Heart right ventricle (tissue), 16 donors: ENCODE results near the gene SLC38A4. TPM values are rescaled to one million over a fixed set of nuclear protein-coding genes. Genes with fewer than 3 reads are reported as not detected.

Source experiments
- ATAC-seq, 8 donors: fragments of 200-7000 bp; cut with Tn5 transposase; one replicate each; pipeline ENCODE4 v1.9.1; 2020; ENCODE audit warnings: mild to moderate bottlenecking in 8 of 8, moderate library complexity in 8 of 8, moderate number of reproducible peaks in 1 of 8
- DNase-seq, 2 donors: peaks; one replicate each; pipeline ENCODE4 v3.0.0-alpha.2; 2020
- H3K27ac ChIP-seq, 10 donors: fragments of 200-600 bp; sonication (generic) in 2 of 10; one replicate each; pipeline versions ENCODE4 v1.5.0 to v1.8.0; 2020 to 2022; ENCODE audit warnings: mild to moderate bottlenecking in 3 of 10
- H3K27me3 ChIP-seq, 7 donors: fragments of 200-600 bp; one replicate each; pipeline ENCODE4 v1.8.0; 2021 to 2022; ENCODE audit warnings: mild to moderate bottlenecking in 2 of 7
- H3K36me3 ChIP-seq, 9 donors: fragments of 200-600 bp; sonication (generic) in 1 of 9; one replicate each; pipeline versions ENCODE4 v1.5.0 to v1.8.0; 2020 to 2022; ENCODE audit warnings: mild to moderate bottlenecking in 2 of 9
- H3K4me1 ChIP-seq, 9 donors: fragments of 200-600 bp; sonication (generic) in 1 of 9; one replicate each; pipeline versions ENCODE4 v1.5.0 to v1.8.0; 2020 to 2022; ENCODE audit warnings: mild to moderate bottlenecking in 4 of 9
- H3K4me3 ChIP-seq, 10 donors: fragments of 200-600 bp; sonication (generic) in 2 of 10; one replicate each; pipeline versions ENCODE4 v1.5.0 to v1.8.0; 2020 to 2022; ENCODE audit warnings: mild to moderate bottlenecking in 7 of 10, moderate library complexity in 2 of 10
- H3K9me3 ChIP-seq, 11 donors: fragments of 200-600 bp in 10 of 11; sonication (generic) in 2 of 11; one replicate each; pipeline versions ENCODE4 v1.5.0 to v1.8.0; 2013 to 2022; ENCODE audit warnings: mild to moderate bottlenecking in 2 of 11, control low read depth in 1 of 11, moderate library complexity in 1 of 11
- WGBS, 2 donors: extraction: QIAGEN DNeasy Blood & Tissue Kit; methylation state at CpG; one replicate each; pipeline ENCODE4 v1.1.7; 2013; ENCODE audit warnings: inconsistent platforms in 1 of 2; 5-methylcytosine and 5-hydroxymethylcytosine counted together
- intact Hi-C, 10 donors: fragments of 100-400 bp; cut with DNase I; formaldehyde crosslinking; loops; one replicate each; pipeline versions ENCODE4 v1.11.1 to v1.14.2; 2022
- polyA plus RNA-seq, 2 donors: library from polyadenylated mRNA; stranded (reverse); fragments of 200-250 nt; gene quantifications; one replicate each; pipeline ENCODE4 v1.2.3, GENCODE V29; 2013
- total RNA-seq, 10 donors: library from RNA; stranded (reverse); fragmentation: NEBNext Ultra II Directional in 3 of 10; extraction: Animal tissue kit (Norgen Biotek cat#: 25700) in 3 of 10; gene quantifications; one replicate each; pipeline versions ENCODE4 v1.2.1 to v1.2.4, GENCODE V29; 2021 to 2023
- TF ChIP-seq, protein P1 (sequence below), 9 donors: fragments of 200-600 bp; sonication (generic) in 2 of 9; IDR thresholded peaks; one replicate each; pipeline versions ENCODE4 v1.5.0 to v1.8.0; 2021 to 2022; ENCODE audit warnings: antibody characterized with exemption in 9 of 9, mild to moderate bottlenecking in 5 of 9, moderate library complexity in 1 of 9
- donor health status: Arrhythmogenic right ventricular cardiomyopathy.
- donor health status: ischemic (EF 13 %, LVEDD 7.1; RV severe dilation, severe dysfunction).
- donor health status: healthy with polysubstance abuse.
- donor health status: DM: no; HTN: yes; CAD: no.
- donor health status: DM: no; HTN: no; CAD: no.
- donor health status: ischemic (EF 25% LVEDD 6.9; RV normal size, moderate dysfunction).
- donor health status: ischemic (EF 25% LVEDD 5.7; RV mildly dilated, moderate dysfunction).
- donor health status: healthy.
- donor health status: DM: yes; HTN: yes; CAD: no.
- donor health status: Ischemic cardiomyopathy.
- donor health status: ischemic (EF 35%, LVEDD 5.7; RV mildly dilated, moderate dysfunction).
- donor health status: nonischemic (EF 11% LVEDD 7.7; RV severe dilation, severe dysfunction).
- donor health status: DM: yes; HTN: yes; CAD: no.
- donor health status: PGD.
- donor health status: ischemic (EF 29% LVEDD 5.4; RV normal size, mild dysfunction).
- donor health status: nonischemic (EF 23%, LVEDD 6.1; RV moderate dilation, normal function).

The SLC38A4 gene
- total and polyA plus RNA-seq, 12 donors: 0.06 to 2.3 (median 0.67) TPM; not detected in 2

DNA sequence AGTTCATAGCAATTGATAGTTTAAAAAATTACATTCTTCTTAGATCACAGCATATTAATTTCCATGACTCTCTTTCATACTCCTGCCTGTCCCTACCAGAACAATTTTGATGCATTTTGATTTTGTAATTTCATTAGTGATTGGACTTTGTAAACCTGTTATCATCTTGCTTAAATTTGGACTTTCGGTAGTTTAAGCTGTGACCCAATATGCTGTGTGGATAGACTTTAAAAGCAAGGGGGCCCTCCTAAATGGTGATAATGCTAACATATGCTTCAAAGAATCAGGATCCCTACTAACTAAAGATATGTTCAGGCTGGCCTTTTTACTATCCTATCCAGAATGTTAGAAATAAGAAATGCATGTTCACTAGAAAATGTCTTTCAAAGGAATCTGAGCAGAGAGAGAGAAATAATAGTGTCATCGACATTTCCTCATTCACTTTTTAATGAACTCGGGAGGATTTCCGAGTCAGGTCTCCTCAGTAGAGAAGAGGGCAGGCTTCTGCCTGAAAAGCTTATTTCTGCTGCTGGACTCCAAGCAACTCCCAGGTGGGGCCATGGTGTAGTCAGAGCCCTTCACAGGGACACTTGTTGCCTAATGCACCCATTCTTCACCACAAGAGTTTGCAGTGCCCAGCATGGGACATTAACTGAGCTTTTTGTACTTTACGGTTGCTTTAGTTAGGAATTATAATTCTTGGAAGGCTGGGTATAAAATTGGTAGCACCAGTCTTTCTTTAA, 16.7 kb downstream of the SLC38A4 start:
- no peak overlapping the region for H3K27ac ChIP-seq
- no peaks in the 10 kb centered on the region for H3K36me3 ChIP-seq
- TF ChIP-seq, protein P1, sequence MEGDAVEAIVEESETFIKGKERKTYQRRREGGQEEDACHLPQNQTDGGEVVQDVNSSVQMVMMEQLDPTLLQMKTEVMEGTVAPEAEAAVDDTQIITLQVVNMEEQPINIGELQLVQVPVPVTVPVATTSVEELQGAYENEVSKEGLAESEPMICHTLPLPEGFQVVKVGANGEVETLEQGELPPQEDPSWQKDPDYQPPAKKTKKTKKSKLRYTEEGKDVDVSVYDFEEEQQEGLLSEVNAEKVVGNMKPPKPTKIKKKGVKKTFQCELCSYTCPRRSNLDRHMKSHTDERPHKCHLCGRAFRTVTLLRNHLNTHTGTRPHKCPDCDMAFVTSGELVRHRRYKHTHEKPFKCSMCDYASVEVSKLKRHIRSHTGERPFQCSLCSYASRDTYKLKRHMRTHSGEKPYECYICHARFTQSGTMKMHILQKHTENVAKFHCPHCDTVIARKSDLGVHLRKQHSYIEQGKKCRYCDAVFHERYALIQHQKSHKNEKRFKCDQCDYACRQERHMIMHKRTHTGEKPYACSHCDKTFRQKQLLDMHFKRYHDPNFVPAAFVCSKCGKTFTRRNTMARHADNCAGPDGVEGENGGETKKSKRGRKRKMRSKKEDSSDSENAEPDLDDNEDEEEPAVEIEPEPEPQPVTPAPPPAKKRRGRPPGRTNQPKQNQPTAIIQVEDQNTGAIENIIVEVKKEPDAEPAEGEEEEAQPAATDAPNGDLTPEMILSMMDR (IDR thresholded peaks at IDR 0.05): no peak
- H3K9me3 ChIP-seq: no peaks in the 10 kb centered on the region
- no peaks in the 10 kb centered on the region for H3K4me1 ChIP-seq
- intact Hi-C loops: no loop called here
- WGBS, 2 donors: 72 to 89% methylated on average over 5 of the region's 5 CpGs
- H3K27me3 ChIP-seq: no peaks in the 10 kb centered on the region
- DNase-seq (no peak), ATAC-seq (no peak)
- no peak overlapping the region for H3K4me3 ChIP-seq

DNA sequence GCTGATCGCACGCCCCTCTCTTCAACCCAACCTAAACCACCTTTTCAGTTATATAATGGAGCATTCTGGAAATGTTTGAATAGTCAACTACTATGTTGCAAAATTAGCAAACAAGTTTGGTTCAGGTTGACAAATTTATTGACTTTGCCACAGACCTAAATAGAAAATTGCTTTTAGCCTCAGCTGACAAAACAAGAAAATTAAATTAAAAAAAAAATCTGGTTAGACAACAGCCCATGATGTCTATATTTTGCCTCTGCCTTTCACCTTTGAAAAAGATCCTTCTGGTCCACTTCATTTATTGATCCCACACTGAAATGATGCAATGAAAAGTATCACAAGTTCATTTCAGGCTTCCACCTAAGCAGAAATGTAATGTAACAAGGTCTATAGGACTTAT, 17.5 kb downstream of the SLC38A4 start:
- no peak for ATAC-seq
- 95 to 96% methylated on average over 2 of the region's 2 CpGs for WGBS, 2 donors

DNA sequence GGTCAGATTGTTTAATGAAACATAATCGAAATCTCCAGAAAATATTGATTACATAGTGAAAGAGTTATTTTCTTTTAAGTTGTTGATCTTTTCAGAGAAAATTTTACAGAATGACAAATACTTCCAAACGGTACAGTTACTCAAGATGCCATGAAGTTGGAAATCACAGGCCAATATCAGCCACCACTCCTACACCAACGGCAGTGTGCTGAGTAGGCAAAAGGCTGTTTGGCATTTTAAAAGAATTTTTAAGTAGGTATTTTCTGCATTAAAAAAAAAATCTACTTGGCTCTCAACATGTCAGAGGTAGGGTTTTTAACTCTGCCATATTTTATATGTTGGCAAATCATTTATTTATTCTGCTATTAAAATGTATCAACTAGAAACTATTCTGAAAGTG, 21.7 kb downstream of the SLC38A4 start:
- no peak overlapping the region for H3K4me3 ChIP-seq
- ATAC-seq: no peak
- H3K9me3 ChIP-seq: no peaks in the 10 kb centered on the region
- TF ChIP-seq, protein P1 (IDR thresholded peaks at IDR 0.05): no peak
- no peak overlapping the region for H3K27ac ChIP-seq
- intact Hi-C loops: no loop called here
- H3K27me3 ChIP-seq: no peaks in the 10 kb centered on the region
- H3K4me1 ChIP-seq: no peaks in the 10 kb centered on the region
- no peaks in the 10 kb centered on the region for H3K36me3 ChIP-seq
- no peak for DNase-seq
- WGBS, 2 donors: 80 to 84% methylated on average over 3 of the region's 3 CpGs

More for the DNA sequence above, 17.5 kb downstream of the SLC38A4 start:
- H3K27me3 ChIP-seq: no peaks in the 10 kb centered on the region
- no peaks in the 10 kb centered on the region for H3K36me3 ChIP-seq
- no peak overlapping the region for H3K27ac ChIP-seq
- no peaks in the 10 kb centered on the region for H3K4me1 ChIP-seq
- no peak overlapping the region for H3K4me3 ChIP-seq
- no peak for DNase-seq
- intact Hi-C loops: no loop called here
- no peaks in the 10 kb centered on the region for H3K9me3 ChIP-seq
- TF ChIP-seq, protein P1 (IDR thresholded peaks at IDR 0.05): no peak

DNA sequence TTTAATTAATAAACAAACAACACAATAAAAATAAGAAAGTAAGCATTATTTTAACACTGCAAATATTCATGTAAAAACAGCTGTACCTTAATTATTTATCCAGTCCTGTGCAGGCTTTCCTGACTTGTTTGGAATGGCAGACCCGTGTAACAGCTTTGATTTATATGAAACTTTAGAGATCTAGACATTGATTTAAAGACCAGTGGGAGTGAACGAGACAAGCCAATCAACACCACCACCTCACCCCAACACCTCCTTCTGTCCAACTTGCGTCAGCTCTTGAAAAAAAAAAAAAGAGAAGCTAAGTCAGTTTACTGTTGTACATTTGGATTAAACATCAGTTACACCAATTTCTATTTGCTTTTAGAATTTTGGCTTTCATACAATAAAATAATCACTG, 22.3 kb downstream of the SLC38A4 start:
- H3K27me3 ChIP-seq: no peaks in the 10 kb centered on the region
- ATAC-seq: no peak
- no peaks in the 10 kb centered on the region for H3K9me3 ChIP-seq

More for the DNA sequence above, 22.3 kb downstream of the SLC38A4 start:
- H3K4me3 ChIP-seq: no peak overlapping the region
- WGBS, 2 donors: 53 to 72% methylated on average over 3 of the region's 3 CpGs
- no peak overlapping the region for H3K27ac ChIP-seq
- no peaks in the 10 kb centered on the region for H3K36me3 ChIP-seq
- DNase-seq: no peak
- intact Hi-C loops: no loop called here
- TF ChIP-seq, protein P1 (IDR thresholded peaks at IDR 0.05): no peak
- no peaks in the 10 kb centered on the region for H3K4me1 ChIP-seq
